Activated CD4-positive, alpha-beta T cell treated with anti-CD3 and anti-CD28 coated beads for 1 hour (primary cell): Measurements from ENCODE around the gene NRBF2.

Experiments used
- DNase-seq: peaks from one replicate; pipeline ENCODE4 v3.0.0-alpha.2; 2020

The NRBF2 gene

DNA sequence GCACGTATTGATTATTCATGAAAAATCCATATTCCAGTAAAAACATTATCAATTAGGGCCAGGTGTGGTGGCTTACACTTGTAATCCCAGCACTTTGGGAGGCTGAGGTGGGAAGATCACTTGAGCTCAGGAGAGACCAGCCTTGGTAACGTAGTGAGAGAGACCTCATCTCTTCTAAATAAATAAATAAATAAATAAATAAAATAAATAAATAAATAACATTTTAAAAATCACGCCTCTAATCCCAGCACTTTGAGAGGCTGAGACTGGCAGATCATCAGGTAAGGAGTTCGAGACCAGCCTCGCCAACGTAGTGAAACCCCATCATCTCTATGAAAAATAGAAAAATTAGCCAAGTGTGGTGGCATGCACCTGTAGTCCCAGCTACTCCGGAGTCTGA lies 32.1 kb downstream of the NRBF2 start:
- DNase-seq = no peak

DNA sequence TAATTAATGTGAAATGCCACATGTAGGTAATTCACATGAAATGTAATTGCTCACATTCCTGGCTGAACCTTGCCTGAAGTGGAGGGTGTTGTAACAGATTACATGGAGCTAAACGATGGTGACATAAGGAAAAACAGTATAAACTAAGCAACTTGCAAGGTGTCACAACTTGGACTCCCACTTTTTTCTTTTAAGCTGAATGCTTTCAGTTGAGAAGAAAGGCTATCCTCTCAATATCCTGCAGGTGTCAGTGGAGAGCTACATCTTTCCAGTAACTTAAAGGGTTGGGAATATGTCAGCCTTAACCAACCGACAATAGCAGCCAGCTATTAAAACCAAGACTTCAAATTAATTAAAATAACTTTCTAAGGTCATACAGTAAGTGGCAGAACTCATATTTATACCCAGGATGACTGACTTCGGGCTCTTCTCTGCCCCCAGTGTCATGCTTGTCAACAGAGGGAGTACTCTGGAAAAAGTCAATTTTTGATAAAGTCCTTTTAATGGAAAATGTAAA lies 33.7 kb downstream of the NRBF2 start:
- no peak for DNase-seq

GRCh38 chr10:63168821-63169462 lies 35.8 kb downstream of the NRBF2 start:
- DNase-seq = no peak

- no peak for DNase-seq
Measured at GRCh38 chr10:63169624-63170023, 36.5 kb downstream of the NRBF2 start.

GRCh38 chr10:63171255-63171855 lies 38.2 kb downstream of the NRBF2 start:
- DNase-seq = no peak

DNA sequence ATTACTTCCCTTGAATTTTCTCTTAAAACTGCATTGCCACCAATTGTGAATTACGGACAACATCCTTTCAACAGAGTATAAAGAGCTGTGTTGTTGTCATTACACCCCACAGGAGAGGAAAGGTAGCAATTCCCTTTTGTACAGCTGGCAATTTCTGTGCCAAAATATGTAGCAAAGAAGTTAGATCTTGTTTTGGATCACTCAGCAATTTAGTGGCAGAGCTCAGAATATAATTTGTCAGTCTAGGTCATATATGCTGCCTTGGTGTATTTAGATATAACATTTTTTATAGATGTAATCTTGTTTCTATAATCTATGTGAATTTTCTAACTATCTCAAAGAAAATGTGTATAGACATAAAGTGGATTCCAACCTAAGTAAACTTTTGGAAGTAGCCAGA lies 38.8 kb downstream of the NRBF2 start:
- DNase-seq = no peak

GRCh38 chr10:63173468-63174232 lies 40.5 kb downstream of the NRBF2 start:
- DNase-seq = no peak

DNA sequence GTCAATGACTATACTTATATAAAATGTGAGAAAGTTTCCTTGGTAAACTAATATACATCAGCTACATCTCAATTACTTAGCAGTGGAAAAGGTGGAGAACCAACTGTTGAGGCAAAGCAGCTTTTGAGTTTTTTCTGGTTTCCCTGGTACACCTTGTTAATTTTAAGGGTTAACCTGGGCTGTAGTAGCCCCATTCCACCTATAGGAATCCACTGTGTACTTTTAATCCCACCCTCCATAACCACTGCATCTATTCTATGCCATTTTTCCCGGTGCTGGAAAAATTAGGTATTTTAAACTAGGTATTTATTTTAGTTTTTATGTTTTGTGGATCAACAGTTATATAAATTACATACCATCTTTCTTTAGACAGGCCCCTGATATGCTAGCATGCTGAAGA lies 42.4 kb downstream of the NRBF2 start:
- no peak for DNase-seq

GRCh38 chr10:63192826-63193225 lies 59.7 kb downstream of the NRBF2 start:
- no peak for DNase-seq

- DNase-seq = no peak
Measured at GRCh38 chr10:63197344-63198092, 64.4 kb downstream of the NRBF2 start.

GRCh38 chr10:63199716-63200115 lies 66.6 kb downstream of the NRBF2 start:
- DNase-seq = no peak

DNA sequence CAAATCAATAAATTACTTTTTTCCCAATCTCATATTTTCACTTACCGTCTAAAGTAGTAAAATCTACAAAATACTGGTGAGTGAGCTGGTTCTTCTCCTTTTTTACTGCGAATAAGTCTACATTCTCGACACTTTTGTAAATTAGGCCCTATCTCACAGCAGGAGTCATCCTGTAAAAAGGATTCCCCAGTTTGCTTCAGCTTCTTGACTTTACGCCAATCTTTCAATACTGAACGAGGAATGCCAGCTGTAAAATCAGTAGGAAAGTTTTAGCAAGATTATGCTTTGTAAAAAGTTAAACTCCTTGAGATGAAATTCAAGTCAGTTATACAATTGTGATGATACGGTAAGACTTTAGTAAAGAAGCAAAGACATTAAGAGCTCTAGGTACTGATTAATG lies 67.3 kb downstream of the NRBF2 start:
- no peak for DNase-seq

- no peak for DNase-seq
Measured at GRCh38 chr10:63201118-63201517, 68.0 kb downstream of the NRBF2 start.
